ENCODE results near the gene LRRC59. TPM values are rescaled to one million over a fixed set of nuclear protein-coding genes. Genes with fewer than 3 reads are reported as not detected.
"Not testable (repeated sequence)": the region's sequence is repeated elsewhere in the genome, so short reads cannot be mapped to it uniquely, and the experiment has no call there.

LRRC59 gene
- total RNA-seq, 1 donor from 2014 or later, result 73.9 TPM

DNA sequence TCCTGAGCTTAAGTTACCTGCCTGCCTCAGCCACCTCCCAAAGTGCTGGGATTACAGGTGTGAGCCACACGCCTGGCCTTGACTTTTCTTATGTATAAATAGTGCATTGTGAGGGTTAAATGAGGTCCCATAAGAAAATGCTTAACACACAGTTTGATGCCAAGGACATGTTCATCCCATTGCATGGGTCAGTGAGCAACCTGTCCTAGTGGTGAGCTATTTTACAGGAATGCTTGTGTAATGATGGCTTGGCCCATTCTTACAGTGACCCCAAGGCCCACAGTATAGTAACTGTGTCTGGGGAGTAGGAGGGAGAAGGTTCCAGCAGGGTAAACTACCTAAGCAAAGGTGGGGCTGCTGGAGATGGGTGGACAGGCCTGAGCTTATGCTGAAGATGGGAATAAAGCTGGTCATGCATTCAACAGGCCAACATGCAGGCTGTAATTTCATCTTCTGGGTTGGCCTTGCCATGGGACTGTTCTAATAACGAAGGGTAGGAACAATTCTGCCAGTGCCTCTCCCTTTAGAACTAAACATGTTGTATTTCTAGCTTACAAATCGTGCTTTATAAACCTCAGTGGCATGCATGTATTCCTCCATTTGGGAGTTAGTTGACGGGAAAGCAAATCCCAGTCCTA lies 34.9 kb upstream of the LRRC59 start:
- DNase-seq, result no peak
- TF ChIP-seq, protein P1, sequence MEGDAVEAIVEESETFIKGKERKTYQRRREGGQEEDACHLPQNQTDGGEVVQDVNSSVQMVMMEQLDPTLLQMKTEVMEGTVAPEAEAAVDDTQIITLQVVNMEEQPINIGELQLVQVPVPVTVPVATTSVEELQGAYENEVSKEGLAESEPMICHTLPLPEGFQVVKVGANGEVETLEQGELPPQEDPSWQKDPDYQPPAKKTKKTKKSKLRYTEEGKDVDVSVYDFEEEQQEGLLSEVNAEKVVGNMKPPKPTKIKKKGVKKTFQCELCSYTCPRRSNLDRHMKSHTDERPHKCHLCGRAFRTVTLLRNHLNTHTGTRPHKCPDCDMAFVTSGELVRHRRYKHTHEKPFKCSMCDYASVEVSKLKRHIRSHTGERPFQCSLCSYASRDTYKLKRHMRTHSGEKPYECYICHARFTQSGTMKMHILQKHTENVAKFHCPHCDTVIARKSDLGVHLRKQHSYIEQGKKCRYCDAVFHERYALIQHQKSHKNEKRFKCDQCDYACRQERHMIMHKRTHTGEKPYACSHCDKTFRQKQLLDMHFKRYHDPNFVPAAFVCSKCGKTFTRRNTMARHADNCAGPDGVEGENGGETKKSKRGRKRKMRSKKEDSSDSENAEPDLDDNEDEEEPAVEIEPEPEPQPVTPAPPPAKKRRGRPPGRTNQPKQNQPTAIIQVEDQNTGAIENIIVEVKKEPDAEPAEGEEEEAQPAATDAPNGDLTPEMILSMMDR (IDR thresholded peaks at IDR 0.05; ENCODE audit: partially characterized antibody, unreplicated experiment), result no peak
- H3K36me3 Mint-ChIP-seq (ENCODE audit: unreplicated experiment), result no peaks in the 10 kb centered on the region
- no peak overlapping the region for H3K4me3 Mint-ChIP-seq (ENCODE audit: unreplicated experiment)
- peaks cover 6% of the 10 kb centered on the region for H3K27me3 Mint-ChIP-seq (ENCODE audit: unreplicated experiment)
- H3K9me3 Mint-ChIP-seq (ENCODE audit: unreplicated experiment), result no peaks in the 10 kb centered on the region
- H3K4me1 Mint-ChIP-seq (ENCODE audit: low read depth, unreplicated experiment), result peaks cover 4% of the 10 kb centered on the region
- H3K27ac Mint-ChIP-seq (ENCODE audit: unreplicated experiment), result no peak overlapping the region

DNA sequence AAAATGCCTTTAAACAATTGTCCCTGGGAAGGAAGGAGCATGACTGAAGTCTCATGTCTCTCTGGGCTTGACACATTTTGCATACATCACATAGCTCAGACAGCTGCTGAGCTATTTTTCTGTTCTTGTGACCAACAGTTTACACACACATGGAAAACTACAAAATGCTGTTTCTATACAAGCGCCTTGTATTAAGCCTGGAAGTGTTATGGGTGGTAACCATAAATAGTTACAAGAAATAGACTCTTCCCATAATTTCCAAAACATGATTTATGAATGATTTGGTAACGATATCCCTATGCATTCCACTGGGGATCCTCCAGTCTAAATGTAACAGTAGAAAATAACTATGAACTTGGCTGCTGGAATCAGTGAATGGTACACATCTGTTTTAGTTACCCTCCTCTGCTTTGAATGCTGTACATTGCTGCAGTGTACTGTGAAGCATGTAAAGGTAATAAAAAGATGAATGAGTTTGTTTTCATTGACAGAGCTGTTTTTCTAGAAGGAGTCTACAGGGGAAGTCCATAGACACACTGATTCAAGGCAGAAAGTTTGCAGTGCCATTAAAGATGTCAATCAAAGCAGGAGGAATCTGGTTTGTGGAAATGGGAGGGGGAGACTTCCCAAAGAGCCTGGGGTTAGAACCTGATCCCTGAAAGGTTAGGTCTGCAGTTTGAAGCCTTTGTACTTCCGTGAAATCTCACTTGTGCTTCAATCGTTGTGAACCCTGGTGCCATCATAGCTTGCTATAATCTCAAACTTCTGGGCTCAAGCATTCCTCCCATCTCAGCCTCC lies 33.7 kb upstream of the LRRC59 start:
- Mint-ChIP-seq H3K27ac (ENCODE audit: unreplicated experiment) (no peak overlapping the region), H3K9me3 (ENCODE audit: unreplicated experiment) (no peaks in the 10 kb centered on the region), H3K4me3 (ENCODE audit: unreplicated experiment) (no peak overlapping the region), H3K4me1 (ENCODE audit: low read depth, unreplicated experiment) (peaks cover 9% of the 10 kb centered on the region), H3K36me3 (ENCODE audit: unreplicated experiment) (no peaks in the 10 kb centered on the region), H3K27me3 (ENCODE audit: unreplicated experiment) (peaks cover 6% of the 10 kb centered on the region)
- no peak for DNase-seq
- TF ChIP-seq, protein P1 (IDR thresholded peaks at IDR 0.05; ENCODE audit: partially characterized antibody, unreplicated experiment), result no peak

- no peak for DNase-seq
- Mint-ChIP-seq H3K36me3 (ENCODE audit: unreplicated experiment) (no peaks in the 10 kb centered on the region), H3K4me1 (ENCODE audit: low read depth, unreplicated experiment) (peaks cover 11% of the 10 kb centered on the region), H3K9me3 (ENCODE audit: unreplicated experiment) (peaks cover 3% of the 10 kb centered on the region), H3K27ac (ENCODE audit: unreplicated experiment) (no peak overlapping the region), H3K27me3 (ENCODE audit: unreplicated experiment) (peaks cover 8% of the 10 kb centered on the region), H3K4me3 (ENCODE audit: unreplicated experiment) (no peak overlapping the region)
- TF ChIP-seq, protein P1 (IDR thresholded peaks at IDR 0.05; ENCODE audit: partially characterized antibody, unreplicated experiment), result no peak
Observed at GRCh38 chr17:50429793-50430192, 32.5 kb upstream of the LRRC59 start.

GRCh38 chr17:50428831-50429424 lies 31.6 kb upstream of the LRRC59 start:
- Mint-ChIP-seq H3K9me3 (ENCODE audit: unreplicated experiment) (peaks cover 3% of the 10 kb centered on the region), H3K4me1 (ENCODE audit: low read depth, unreplicated experiment) (peaks cover 11% of the 10 kb centered on the region), H3K27me3 (ENCODE audit: unreplicated experiment) (peaks cover 8% of the 10 kb centered on the region), H3K27ac (ENCODE audit: unreplicated experiment) (no peak overlapping the region), H3K36me3 (ENCODE audit: unreplicated experiment) (no peaks in the 10 kb centered on the region), H3K4me3 (ENCODE audit: unreplicated experiment) (no peak overlapping the region)
- no peak for DNase-seq
- TF ChIP-seq, protein P1 (IDR thresholded peaks at IDR 0.05; ENCODE audit: partially characterized antibody, unreplicated experiment), result no peak

DNA sequence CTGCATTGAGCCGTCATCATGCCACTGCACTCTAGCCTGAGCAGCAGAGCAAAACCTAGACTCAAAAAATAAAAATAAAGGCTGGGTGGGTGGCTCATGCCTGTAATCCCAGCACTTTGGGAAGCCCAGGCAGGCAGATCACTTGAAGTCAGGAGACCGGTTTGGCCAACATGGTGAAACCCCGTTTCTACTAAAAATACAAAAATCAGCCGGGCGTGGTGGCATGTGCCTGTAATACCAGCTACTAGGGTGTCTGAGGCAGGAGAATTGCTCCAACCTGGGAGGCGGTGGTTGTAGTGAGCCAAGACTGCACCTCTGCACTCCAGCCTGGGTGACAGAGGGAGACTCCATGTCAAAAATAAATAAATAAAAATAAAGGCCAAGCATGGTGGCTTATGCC lies 30.8 kb upstream of the LRRC59 start:
- Mint-ChIP-seq H3K4me1 (ENCODE audit: low read depth, unreplicated experiment) (peaks cover 12% of the 10 kb centered on the region), H3K4me3 (ENCODE audit: unreplicated experiment) (peak overlapping the region; percentile 82)
- not testable (repeated sequence) for H3K27me3 Mint-ChIP-seq (ENCODE audit: unreplicated experiment); H3K36me3 Mint-ChIP-seq (ENCODE audit: unreplicated experiment); H3K27ac Mint-ChIP-seq (ENCODE audit: unreplicated experiment); DNase-seq; H3K9me3 Mint-ChIP-seq (ENCODE audit: unreplicated experiment)
